Stimulated activated CD4-positive, alpha-beta T cell treated with anti-CD3 and anti-CD28 coated beads, Interleukin-1b, Interleukin-23, amount 100 ng/mL, for 48 hours (primary cell): Measurements from ENCODE around the gene CNN2.

Experiments
- DNase-seq: peaks from one replicate; pipeline ENCODE4 v3.0.0-alpha.2; 2020

CNN2 gene

GRCh38 chr19:1053176-1054101 is 27.0 kb downstream of the CNN2 start:
- DNase-seq = no peak

- DNase-seq = no peak
These were observed 28.0 kb downstream of the CNN2 start for GRCh38 chr19:1054102-1055027.

- DNase-seq = no peak
These were observed 28.6 kb downstream of the CNN2 start for GRCh38 chr19:1055028-1055425.

- DNase-seq = no peak
These were observed 29.6 kb downstream of the CNN2 start for GRCh38 chr19:1055886-1056620.

GRCh38 chr19:1057176-1057855 is 30.9 kb downstream of the CNN2 start:
- DNase-seq = no peak

- no peak for DNase-seq
These were observed 31.7 kb downstream of the CNN2 start for GRCh38 chr19:1058112-1058511.

- no peak for DNase-seq
These were observed 34.3 kb downstream of the CNN2 start for GRCh38 chr19:1060689-1061088.

- no peak for DNase-seq
These were observed 35.6 kb downstream of the CNN2 start for GRCh38 chr19:1061987-1062386.

GRCh38 chr19:1062387-1063029 is 36.1 kb downstream of the CNN2 start:
- no peak for DNase-seq

- DNase-seq = peak; percentile 87
These were observed 36.9 kb downstream of the CNN2 start for GRCh38 chr19:1063030-1063908.

- DNase-seq = no peak
These were observed 37.7 kb downstream of the CNN2 start for GRCh38 chr19:1063909-1064660.

- DNase-seq = peak; percentile 71
These were observed 38.5 kb downstream of the CNN2 start for GRCh38 chr19:1064661-1065605.

- DNase-seq = no peak
These were observed 39.2 kb downstream of the CNN2 start for GRCh38 chr19:1065606-1066109.

- DNase-seq = no peak
These were observed 39.9 kb downstream of the CNN2 start for GRCh38 chr19:1066251-1066747.

- DNase-seq = peak; percentile 80
These were observed 40.4 kb downstream of the CNN2 start, which contains the start of gene ARHGAP45 for GRCh38 chr19:1066748-1067340. Gene ARHGAP45 (plus strand): TSS chr19:1067167. CDS start chr19:1067406, 239 bp downstream.

- peak; percentile 50 for DNase-seq
These were observed 41.0 kb downstream of the CNN2 start for GRCh38 chr19:1067341-1067957.
